GM18499 (cell line): ENCODE measurements around the gene CDKL2.
"Not testable (repeated sequence)": the region's sequence is repeated elsewhere in the genome, so short reads cannot be mapped to it uniquely, and the experiment has no call there.

Experiments used
- ATAC-seq: cut with Tn5 transposase; IDR thresholded peaks from one replicate; pipeline ENCODE4 v1.9.1; 2021; ENCODE audit warnings: moderate number of reproducible peaks; ENCODE audit not compliant: insufficient read depth, unreplicated experiment

CDKL2 gene

GRCh38 chr4:75557696-75558095, 72.6 kb downstream of the CDKL2 start:
- ATAC-seq: no peak

GRCh38 chr4:75555294-75556164, 74.8 kb downstream of the CDKL2 start, which contains the start of gene ODAPH:
Gene ODAPH (plus strand): TSS chr4:75556066. CDS start chr4:75556083, 17 bp downstream.
- peak; percentile 99 for ATAC-seq

- ATAC-seq: no peak
Measured at GRCh38 chr4:75552452-75552851, 77.9 kb downstream of the CDKL2 start.

GRCh38 chr4:75549019-75549418, 81.3 kb downstream of the CDKL2 start:
- ATAC-seq: no peak

- no peak for ATAC-seq
Measured at GRCh38 chr4:75547647-75548387, 82.5 kb downstream of the CDKL2 start.

GRCh38 chr4:75545526-75545925, 84.8 kb downstream of the CDKL2 start:
- no peak for ATAC-seq

- ATAC-seq: no peak
Measured at GRCh38 chr4:75544870-75545269, 85.5 kb downstream of the CDKL2 start.

GRCh38 chr4:75544220-75544619, 86.1 kb downstream of the CDKL2 start:
- not testable (repeated sequence) for ATAC-seq

GRCh38 chr4:75542824-75543223, 87.5 kb downstream of the CDKL2 start:
- ATAC-seq: no peak

GRCh38 chr4:75537308-75537707, 93.0 kb downstream of the CDKL2 start:
- not testable (repeated sequence) for ATAC-seq

- not testable (repeated sequence) for ATAC-seq
Measured at GRCh38 chr4:75533926-75534325, 96.4 kb downstream of the CDKL2 start.

- not testable (repeated sequence) for ATAC-seq
Measured at GRCh38 chr4:75533339-75533887, 96.9 kb downstream of the CDKL2 start.

- ATAC-seq: not testable (repeated sequence)
Measured at GRCh38 chr4:75531536-75532143, 98.7 kb downstream of the CDKL2 start.

- ATAC-seq: no peak
Measured at GRCh38 chr4:75530556-75531322, 99.6 kb downstream of the CDKL2 start.
